Measurements from ENCODE around the gene CELF5.

Gene CELF5

GRCh38 chr19:3224346-3225168 lies at the start of gene CELF5:
CELF5 (plus strand) TSS chr19:3224661; CDS start chr19:3224740, 79 bp downstream.
- DNase-seq (ENCODE audit: low read depth in 3 of 3), result peak; percentile 23 to 57 (median 28)

- DNase-seq (ENCODE audit: low read depth in 3 of 3), result no peak
These were observed 48.4 kb upstream of the CELF5 start for GRCh38 chr19:3175781-3176714.

- DNase-seq (ENCODE audit: low read depth in 3 of 3), result peak in 2 of 3 experiments; percentile 50 to 73
These were observed 47.6 kb upstream of the CELF5 start for GRCh38 chr19:3176715-3177501.

GRCh38 chr19:3178377-3178972 lies 46.0 kb upstream of the CELF5 start, which contains the start of gene S1PR4:
S1PR4 (plus strand) TSS chr19:3178769; CDS start chr19:3178793, 24 bp downstream.
- peak in 2 of 3 experiments; percentile 32 to 61 for DNase-seq (ENCODE audit: low read depth in 3 of 3)

- peak in 1 of 3 experiments; percentile 38 for DNase-seq (ENCODE audit: low read depth in 3 of 3)
These were observed 45.3 kb upstream of the CELF5 start for GRCh38 chr19:3178973-3179738.

GRCh38 chr19:3179739-3180293 lies 44.6 kb upstream of the CELF5 start:
- DNase-seq (ENCODE audit: low read depth in 3 of 3), result peak in 1 of 3 experiments; percentile 50

- no peak for DNase-seq (ENCODE audit: low read depth in 3 of 3)
These were observed 40.5 kb upstream of the CELF5 start for GRCh38 chr19:3183721-3184641.

- DNase-seq (ENCODE audit: low read depth in 3 of 3), result peak in 2 of 3 experiments; percentile 60 to 61
These were observed 39.5 kb upstream of the CELF5 start for GRCh38 chr19:3184847-3185460.

- DNase-seq (ENCODE audit: low read depth in 3 of 3), result peak; percentile 91 to 92 (median 92)
These were observed 38.9 kb upstream of the CELF5 start, which contains the start of gene NCLN for GRCh38 chr19:3185461-3186159. NCLN (plus strand) TSS chr19:3185930; CDS start chr19:3186031, 101 bp downstream.

GRCh38 chr19:3186160-3186688 lies 38.2 kb upstream of the CELF5 start:
- no peak for DNase-seq (ENCODE audit: low read depth in 3 of 3)

- DNase-seq (ENCODE audit: low read depth in 3 of 3), result no peak
These were observed 37.4 kb upstream of the CELF5 start for GRCh38 chr19:3186891-3187661.

- no peak for DNase-seq (ENCODE audit: low read depth in 3 of 3)
These were observed 36.6 kb upstream of the CELF5 start for GRCh38 chr19:3187662-3188511.

GRCh38 chr19:3188627-3189596 lies 35.5 kb upstream of the CELF5 start:
- no peak for DNase-seq (ENCODE audit: low read depth in 3 of 3)

- no peak for DNase-seq (ENCODE audit: low read depth in 3 of 3)
These were observed 34.6 kb upstream of the CELF5 start for GRCh38 chr19:3189702-3190469.

All from stimulated activated CD4-positive, alpha-beta T cell treated with anti-CD3 and anti-CD28 coated beads, TNF-alpha, amount 100 ng/mL, for 24 hours (primary cell).